ENCODE measurements around the gene SLC43A1. TPM values are rescaled to one million over a fixed set of nuclear protein-coding genes. Genes with fewer than 3 reads are reported as not detected.

SLC43A1 gene
- polyA plus RNA-seq, 3 donors = 5.4 to 6.2 (median 5.8) TPM

- no peak overlapping the region for H3K4me3 Mint-ChIP-seq
- Histone ChIP-seq H3K4me3 (replicated peaks in 1 of 3; ENCODE audit: low read depth in 2 of 3, low read length in 3 of 3) (no peak overlapping the region), H3K4me1 (ENCODE audit: control insufficient read depth in 1 of 2, insufficient read depth in 2 of 2, low read length in 2 of 2) (peaks cover 5 to 6% of the 10 kb centered on the region in 2 donors), H3K79me2 (ENCODE audit: insufficient read depth, low read length) (no peaks in the 10 kb centered on the region), H3K4me2 (replicated peaks; ENCODE audit: extremely low read depth, low read length, poor library complexity, severe bottlenecking) (no peak overlapping the region), H4K20me1 (ENCODE audit: insufficient read depth, low read length) (no peaks in the 10 kb centered on the region), H2AFZ (ENCODE audit: insufficient read depth, low read depth, low read length, poor library complexity, severe bottlenecking) (no peak overlapping the region), H3K36me3 (replicated peaks in 1 of 2; ENCODE audit: control insufficient read depth in 1 of 2, insufficient read depth in 2 of 2, low read length in 2 of 2) (peaks cover 7 to 13% of the 10 kb centered on the region in 2 donors), H3K27ac (ENCODE audit: low read depth in 1 of 2, low read length in 2 of 2) (no peak overlapping the region), H3K9ac (ENCODE audit: insufficient read depth, low read length, poor library complexity, severe bottlenecking) (no peak overlapping the region), H3K27me3 (ENCODE audit: control insufficient read depth in 2 of 2, insufficient read depth in 2 of 2, low read length in 2 of 2) (no peaks in the 10 kb centered on the region), H3K9me3 (replicated peaks in 1 of 2; ENCODE audit: control insufficient read depth in 1 of 2, insufficient read depth in 1 of 2, low read length in 2 of 2) (no peaks in the 10 kb centered on the region)
- H3K27ac Mint-ChIP-seq = no peak overlapping the region
- H3K27me3 Mint-ChIP-seq (ENCODE audit: low read depth in 3 of 3) = peaks cover 0 to 5% (median 0%) of the 10 kb centered on the region in 3 donors
- peaks cover 12 to 14% of the 10 kb centered on the region in 2 donors for H3K36me3 Mint-ChIP-seq
- peaks cover 5% of the 10 kb centered on the region for H3K4me1 Mint-ChIP-seq
- H3K9me3 Mint-ChIP-seq = no peaks in the 10 kb centered on the region
- intact Hi-C loops (cut with micrococcal nuclease) = no loop called here
- DNase-seq = no peak
- TF ChIP-seq CTCF (IDR thresholded peaks at IDR 0.05) = no peak
- WGBS (ENCODE audit: insufficient coverage) = 91% methylated on average over 2 of the region's 4 CpGs
Measured at GRCh38 chr11:57542582-57542981, 27.1 kb upstream of the SLC43A1 start.

GRCh38 chr11:57541169-57541568, 25.7 kb upstream of the SLC43A1 start:
- Histone ChIP-seq H3K4me2 (replicated peaks; ENCODE audit: extremely low read depth, low read length, poor library complexity, severe bottlenecking) (no peak overlapping the region), H3K4me1 (ENCODE audit: control insufficient read depth in 1 of 2, insufficient read depth in 2 of 2, low read length in 2 of 2) (no peaks in the 10 kb centered on the region), H3K4me3 (replicated peaks in 1 of 3; ENCODE audit: low read depth in 2 of 3, low read length in 3 of 3) (no peak overlapping the region), H3K9me3 (replicated peaks in 1 of 2; ENCODE audit: control insufficient read depth in 1 of 2, insufficient read depth in 1 of 2, low read length in 2 of 2) (no peaks in the 10 kb centered on the region), H3K9ac (ENCODE audit: insufficient read depth, low read length, poor library complexity, severe bottlenecking) (no peak overlapping the region), H3K27me3 (ENCODE audit: control insufficient read depth in 2 of 2, insufficient read depth in 2 of 2, low read length in 2 of 2) (no peaks in the 10 kb centered on the region), H4K20me1 (ENCODE audit: insufficient read depth, low read length) (no peaks in the 10 kb centered on the region), H3K79me2 (ENCODE audit: insufficient read depth, low read length) (no peaks in the 10 kb centered on the region), H3K36me3 (replicated peaks in 1 of 2; ENCODE audit: control insufficient read depth in 1 of 2, insufficient read depth in 2 of 2, low read length in 2 of 2) (no peaks in the 10 kb centered on the region), H2AFZ (ENCODE audit: insufficient read depth, low read depth, low read length, poor library complexity, severe bottlenecking) (no peak overlapping the region), H3K27ac (ENCODE audit: low read depth in 1 of 2, low read length in 2 of 2) (no peak overlapping the region)
- no peak overlapping the region for H3K4me3 Mint-ChIP-seq
- H3K27me3 Mint-ChIP-seq (ENCODE audit: low read depth in 3 of 3) = peaks cover 0 to 5% (median 0%) of the 10 kb centered on the region in 3 donors
- intact Hi-C loops (cut with micrococcal nuclease) = no loop called here
- H3K27ac Mint-ChIP-seq = no peak overlapping the region
- no peak for TF ChIP-seq CTCF (IDR thresholded peaks at IDR 0.05)
- H3K36me3 Mint-ChIP-seq = peaks cover 0 to 6% of the 10 kb centered on the region in 2 donors
- no peak for DNase-seq
- H3K9me3 Mint-ChIP-seq = no peaks in the 10 kb centered on the region
- 88% methylated on average over 3 of the region's 5 CpGs for WGBS (ENCODE audit: insufficient coverage)
- H3K4me1 Mint-ChIP-seq = no peaks in the 10 kb centered on the region
